HL-60 (cell line): ENCODE measurements around the gene CCSER1.

Source experiments
- DNase-seq, 2 experiments: peaks; one replicate each; pipeline ENCODE4 v3.0.0-alpha.2; 2010 to 2020; ENCODE audit warnings: low read depth in 1 of 2, low spot score in 1 of 2
- H3K27ac ChIP-seq: fragments of 250-450 bp; sonication (Bioruptor Pico); replicated peaks from 2 replicates; pipeline ENCODE4 v1.5.1; 2020; ENCODE audit warnings: mild to moderate bottlenecking, moderate library complexity
- H3K27me3 ChIP-seq: fragments of 250-450 bp; sonication (Bioruptor Pico); 2 replicates; pipeline ENCODE4 v1.5.1; 2021; ENCODE audit warnings: mild to moderate bottlenecking, moderate library complexity; ENCODE audit not compliant: insufficient read depth, poor library complexity, severe bottlenecking
- H3K4me3 ChIP-seq: replicated peaks from 2 replicates; pipeline ENCODE4 v1.5.1; 2011; ENCODE audit warnings: mild to moderate bottlenecking, control low read depth, low read length; ENCODE audit not compliant: insufficient read depth
- CTCF ChIP-seq: IDR thresholded peaks from one replicate; pipeline ENCODE4 v1.5.1; 2011; ENCODE audit warnings: low read length, control low read depth, inconsistent platforms; ENCODE audit not compliant: insufficient read depth
- GABPA ChIP-seq: IDR thresholded peaks from 2 replicates; pipeline ENCODE4 v1.6.1; 2012; ENCODE audit warnings: low read depth
- POLR2AphosphoS5 ChIP-seq: IDR thresholded peaks from 2 replicates; pipeline ENCODE4 v1.6.1; 2012; ENCODE audit warnings: low read depth
- SPI1 ChIP-seq: IDR thresholded peaks from 2 replicates; pipeline ENCODE4 v1.6.1; 2012; ENCODE audit warnings: low read depth, mild to moderate bottlenecking, borderline replicate concordance
- TF ChIP-seq, protein P1 (sequence below): IDR thresholded peaks from 2 replicates; pipeline ENCODE4 v1.6.1; 2012; ENCODE audit warnings: low read depth; ENCODE audit not compliant: insufficient replicate concordance

Gene CCSER1

DNA sequence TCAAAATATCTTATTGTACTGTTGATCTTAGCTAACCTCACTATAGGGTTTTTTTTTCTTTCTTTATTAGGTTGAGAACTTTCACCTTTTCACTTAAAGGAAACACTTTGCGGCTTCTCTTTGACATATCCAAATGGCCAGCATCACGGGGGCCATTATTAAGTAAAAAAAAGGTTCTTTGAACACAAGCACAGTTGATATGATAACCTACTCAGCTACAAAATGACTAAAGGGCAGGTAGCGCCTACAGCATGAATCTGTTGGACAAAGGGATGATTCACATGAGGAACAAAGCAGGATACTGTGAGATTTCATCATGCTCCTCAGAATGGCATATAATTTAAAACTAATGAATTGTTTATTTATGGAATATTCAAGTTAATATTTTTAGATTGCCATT, 119.6 kb downstream of the CCSER1 start:
- Histone ChIP-seq H3K4me3 (no peak overlapping the region), H3K27ac (no peak overlapping the region), H3K27me3 (no peaks in the 10 kb centered on the region)
- TF ChIP-seq, protein P1, sequence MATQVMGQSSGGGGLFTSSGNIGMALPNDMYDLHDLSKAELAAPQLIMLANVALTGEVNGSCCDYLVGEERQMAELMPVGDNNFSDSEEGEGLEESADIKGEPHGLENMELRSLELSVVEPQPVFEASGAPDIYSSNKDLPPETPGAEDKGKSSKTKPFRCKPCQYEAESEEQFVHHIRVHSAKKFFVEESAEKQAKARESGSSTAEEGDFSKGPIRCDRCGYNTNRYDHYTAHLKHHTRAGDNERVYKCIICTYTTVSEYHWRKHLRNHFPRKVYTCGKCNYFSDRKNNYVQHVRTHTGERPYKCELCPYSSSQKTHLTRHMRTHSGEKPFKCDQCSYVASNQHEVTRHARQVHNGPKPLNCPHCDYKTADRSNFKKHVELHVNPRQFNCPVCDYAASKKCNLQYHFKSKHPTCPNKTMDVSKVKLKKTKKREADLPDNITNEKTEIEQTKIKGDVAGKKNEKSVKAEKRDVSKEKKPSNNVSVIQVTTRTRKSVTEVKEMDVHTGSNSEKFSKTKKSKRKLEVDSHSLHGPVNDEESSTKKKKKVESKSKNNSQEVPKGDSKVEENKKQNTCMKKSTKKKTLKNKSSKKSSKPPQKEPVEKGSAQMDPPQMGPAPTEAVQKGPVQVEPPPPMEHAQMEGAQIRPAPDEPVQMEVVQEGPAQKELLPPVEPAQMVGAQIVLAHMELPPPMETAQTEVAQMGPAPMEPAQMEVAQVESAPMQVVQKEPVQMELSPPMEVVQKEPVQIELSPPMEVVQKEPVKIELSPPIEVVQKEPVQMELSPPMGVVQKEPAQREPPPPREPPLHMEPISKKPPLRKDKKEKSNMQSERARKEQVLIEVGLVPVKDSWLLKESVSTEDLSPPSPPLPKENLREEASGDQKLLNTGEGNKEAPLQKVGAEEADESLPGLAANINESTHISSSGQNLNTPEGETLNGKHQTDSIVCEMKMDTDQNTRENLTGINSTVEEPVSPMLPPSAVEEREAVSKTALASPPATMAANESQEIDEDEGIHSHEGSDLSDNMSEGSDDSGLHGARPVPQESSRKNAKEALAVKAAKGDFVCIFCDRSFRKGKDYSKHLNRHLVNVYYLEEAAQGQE = no peak
- TF ChIP-seq GABPA (no peak), CTCF (no peak), POLR2AphosphoS5 (no peak)
- no peak for DNase-seq

GRCh38 chr4:90254357-90254756, 127.2 kb downstream of the CCSER1 start:
- no peaks in the 10 kb centered on the region for H3K27me3 ChIP-seq
- TF ChIP-seq POLR2AphosphoS5 (no peak), CTCF (no peak), GABPA (no peak), SPI1 (no peak)
- TF ChIP-seq, protein P1 = no peak

DNA sequence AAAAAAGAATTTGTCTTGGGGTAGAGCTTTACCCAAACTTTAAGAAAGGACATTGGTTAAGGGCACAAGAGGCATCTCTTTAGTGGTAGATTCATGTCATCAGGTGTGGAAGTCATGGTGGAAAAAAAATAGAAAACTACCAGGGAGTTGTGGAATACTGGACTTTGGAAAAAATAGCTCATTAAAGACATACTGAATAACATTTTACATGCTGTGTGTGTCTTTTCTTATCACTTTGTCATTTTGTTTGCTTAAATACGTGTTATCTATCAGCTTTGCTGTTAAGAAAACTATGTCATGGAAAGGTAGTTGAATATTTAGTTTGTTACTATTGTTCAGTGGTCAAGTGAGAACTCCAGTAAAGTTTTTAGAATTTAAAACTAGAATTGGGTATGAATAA, 147.0 kb downstream of the CCSER1 start:
- TF ChIP-seq GABPA = no peak
- no peak for TF ChIP-seq SPI1
- TF ChIP-seq POLR2AphosphoS5 = no peak
- no peak for TF ChIP-seq CTCF
- TF ChIP-seq, protein P1 = no peak
- Histone ChIP-seq H3K27ac (no peak overlapping the region), H3K27me3 (no peaks in the 10 kb centered on the region), H3K4me3 (no peak overlapping the region)
- DNase-seq = no peak

More at GRCh38 chr4:90254357-90254756, 127.2 kb downstream of the CCSER1 start:
- Histone ChIP-seq H3K27ac (no peak overlapping the region), H3K4me3 (no peak overlapping the region)
- no peak for DNase-seq
